SKM-1 (cell line): ENCODE measurements around the gene MSI2.
A peak's percentile ranks its signal among the peaks of the same experiment; 100 is the strongest.

Source experiments
- DNase-seq: peaks from one replicate; lab custom pipeline; 2025; ENCODE audit not compliant: unreplicated experiment; lab: John Stamatoyannopoulos, UW

Gene MSI2

DNA sequence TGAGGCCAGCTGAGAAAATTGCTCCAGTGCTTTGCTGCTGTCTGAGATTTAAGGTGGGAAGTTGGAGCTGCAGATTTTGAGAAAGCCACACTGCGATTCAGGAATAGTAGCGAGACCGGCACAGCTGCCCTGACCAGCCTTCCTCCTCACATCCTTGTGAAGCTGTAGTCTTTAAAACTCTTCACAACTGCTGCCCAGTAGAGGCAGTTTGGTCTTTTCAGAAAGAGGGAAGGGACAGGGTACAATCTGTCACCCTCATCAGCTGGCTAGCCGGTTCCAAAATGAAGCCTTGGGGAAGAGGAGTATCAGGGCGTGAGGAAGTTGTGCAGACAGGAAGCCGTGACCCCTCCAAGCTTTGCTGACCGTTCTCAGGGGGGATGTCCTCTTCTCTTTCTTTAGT lies 195.3 kb downstream of the MSI2 start:
- no peak for DNase-seq

DNA sequence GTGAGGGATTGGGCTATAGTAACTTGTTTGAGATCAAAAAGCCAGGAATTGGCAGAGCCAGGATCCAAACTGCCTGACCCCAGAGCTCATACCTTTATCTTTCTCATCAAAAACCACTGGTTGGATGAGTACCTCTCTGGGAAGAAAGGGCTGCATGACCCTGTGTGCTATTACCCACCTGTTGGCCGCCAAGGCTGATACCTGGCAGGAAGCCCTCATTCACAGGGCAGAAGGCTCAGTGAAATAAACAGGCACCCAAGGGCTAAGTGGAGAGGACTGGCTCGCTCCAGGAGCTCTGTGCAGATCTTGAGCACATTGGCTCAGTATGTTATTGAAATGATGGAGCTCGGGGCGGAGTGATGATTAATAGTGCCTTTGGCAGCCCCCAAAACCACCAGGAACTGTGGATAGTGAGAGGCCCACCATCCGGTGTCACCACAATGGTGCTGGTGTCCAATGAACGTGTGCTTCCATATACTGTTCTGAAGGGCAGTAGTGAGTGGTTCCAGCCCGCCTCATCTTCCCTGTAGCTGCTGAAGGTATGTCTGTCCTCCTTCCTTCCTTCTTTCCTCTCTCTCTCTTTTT lies 197.6 kb downstream of the MSI2 start:
- DNase-seq, result no peak

DNA sequence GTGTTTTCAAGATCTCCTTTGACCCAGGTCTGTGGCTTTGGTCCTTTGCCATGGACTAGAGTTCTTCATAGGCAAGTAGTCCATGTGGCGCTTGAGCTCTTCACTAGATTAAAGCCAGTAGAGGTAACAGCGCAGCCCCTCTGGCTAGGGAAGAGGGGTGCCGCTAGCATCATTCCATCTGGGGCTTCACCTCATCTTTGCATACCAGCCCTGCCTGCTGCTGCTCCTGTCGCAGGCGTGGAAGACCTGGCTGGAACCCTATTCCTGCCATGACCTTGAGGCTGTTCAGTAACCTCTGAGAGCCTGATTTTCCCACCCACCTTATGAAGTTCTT lies 198.4 kb downstream of the MSI2 start:
- no peak for DNase-seq

DNA sequence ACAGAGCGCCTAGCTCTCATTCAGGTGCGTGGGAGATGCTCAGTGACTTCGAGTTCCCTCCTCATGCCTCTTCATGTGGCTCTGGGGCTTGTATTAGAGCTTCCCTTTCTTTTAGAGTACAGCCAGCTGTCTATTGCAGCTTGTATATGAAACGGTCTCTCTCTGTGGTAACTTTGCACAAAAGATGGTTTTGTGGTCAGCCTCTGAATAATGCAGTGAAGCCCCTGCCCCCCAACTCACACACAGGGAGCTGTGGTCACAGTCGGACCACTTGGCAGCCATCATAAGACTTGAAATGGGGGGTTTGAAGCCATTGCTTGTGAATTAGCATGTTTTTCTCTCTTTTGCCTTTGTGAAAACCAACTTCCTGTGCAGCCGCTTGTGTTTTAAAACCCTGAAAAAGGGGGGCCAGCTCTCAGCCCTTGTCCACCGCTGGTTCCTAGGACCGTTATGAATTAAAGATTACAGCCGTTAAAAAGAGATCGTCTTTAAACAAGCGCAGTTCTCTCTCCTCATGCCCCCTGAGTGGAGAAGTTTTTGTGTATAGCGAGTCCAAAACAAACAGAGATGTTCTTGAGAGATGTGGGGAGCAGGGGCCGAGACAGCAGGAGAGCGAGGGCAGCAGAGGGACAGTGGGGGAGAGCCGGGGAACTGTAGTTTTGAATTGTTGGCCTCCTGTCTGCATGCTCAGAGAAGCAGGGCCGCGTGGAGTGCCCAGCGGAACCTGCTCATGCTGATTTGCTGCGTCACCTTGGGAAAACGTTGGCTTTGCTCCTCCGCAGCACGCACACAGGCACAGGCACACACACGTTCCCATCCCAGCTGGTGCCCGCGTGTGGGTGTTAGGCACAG lies 199.0 kb downstream of the MSI2 start:
- DNase-seq, result peak; percentile 32

DNA sequence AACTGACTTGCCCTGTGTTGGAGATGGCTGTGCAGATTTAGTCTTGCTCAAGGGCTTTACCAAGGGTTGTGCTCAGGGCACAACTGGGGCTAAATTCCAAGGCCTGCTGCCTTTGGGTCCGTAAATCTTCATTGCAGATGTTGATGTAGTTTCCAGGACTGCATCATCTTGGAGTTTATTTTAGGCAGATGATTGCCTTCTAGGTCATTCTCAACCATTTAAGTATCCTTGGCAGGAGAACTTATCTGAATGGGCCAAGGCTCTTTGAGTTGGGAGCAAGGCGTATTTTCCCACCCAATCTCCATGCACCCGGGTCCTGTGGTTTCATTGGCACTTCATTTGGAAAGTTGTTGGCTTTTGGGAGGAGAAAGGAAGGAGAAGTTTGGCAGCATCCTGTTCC lies 200.3 kb downstream of the MSI2 start:
- no peak for DNase-seq

DNA sequence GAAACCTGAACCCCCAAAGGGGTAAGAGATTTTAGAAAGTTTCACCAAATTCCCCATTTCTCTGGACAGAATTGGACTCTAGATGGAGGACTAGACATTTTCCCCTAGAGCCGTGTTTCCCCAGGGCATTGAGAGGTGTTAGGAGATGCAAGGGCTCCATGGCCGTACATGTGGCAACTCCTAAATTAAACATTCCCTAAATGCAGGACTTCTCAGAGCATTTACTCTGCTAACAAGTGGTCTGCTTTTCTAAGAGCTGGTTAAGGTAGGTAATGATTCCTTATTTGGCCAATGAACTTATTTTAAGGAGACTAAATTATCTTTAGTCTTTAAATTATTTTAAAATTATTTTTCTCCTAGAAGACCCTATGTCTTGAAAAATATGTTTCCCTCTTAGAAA lies 200.9 kb downstream of the MSI2 start:
- no peak for DNase-seq

DNA sequence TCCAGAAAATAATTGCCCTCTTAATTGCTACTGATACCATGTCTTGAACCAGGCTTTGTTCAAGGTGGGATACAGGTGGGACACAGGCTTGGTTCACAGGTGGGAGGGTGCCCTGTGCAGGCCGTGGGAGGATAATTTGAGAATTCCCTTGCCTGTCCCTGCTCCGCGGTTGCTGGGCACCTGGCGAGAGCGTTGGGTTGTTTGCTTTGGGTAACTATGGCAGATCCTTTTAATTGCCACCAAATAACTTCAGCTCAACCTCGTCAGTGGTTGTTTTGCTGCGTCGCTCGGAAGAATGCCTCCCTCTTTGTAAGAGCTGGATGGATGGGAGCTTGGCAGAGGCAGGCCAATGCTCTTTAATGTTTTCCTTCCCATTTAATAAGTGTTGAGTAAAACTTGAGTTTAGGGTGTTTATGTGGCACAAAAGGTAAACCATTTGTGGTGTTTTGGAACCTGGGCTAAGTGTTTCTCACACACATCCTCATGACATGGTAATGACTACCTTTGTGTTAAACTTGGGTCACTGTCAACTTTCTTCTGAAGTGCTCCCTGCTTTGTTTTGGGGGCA lies 202.5 kb downstream of the MSI2 start:
- DNase-seq, result no peak

DNA sequence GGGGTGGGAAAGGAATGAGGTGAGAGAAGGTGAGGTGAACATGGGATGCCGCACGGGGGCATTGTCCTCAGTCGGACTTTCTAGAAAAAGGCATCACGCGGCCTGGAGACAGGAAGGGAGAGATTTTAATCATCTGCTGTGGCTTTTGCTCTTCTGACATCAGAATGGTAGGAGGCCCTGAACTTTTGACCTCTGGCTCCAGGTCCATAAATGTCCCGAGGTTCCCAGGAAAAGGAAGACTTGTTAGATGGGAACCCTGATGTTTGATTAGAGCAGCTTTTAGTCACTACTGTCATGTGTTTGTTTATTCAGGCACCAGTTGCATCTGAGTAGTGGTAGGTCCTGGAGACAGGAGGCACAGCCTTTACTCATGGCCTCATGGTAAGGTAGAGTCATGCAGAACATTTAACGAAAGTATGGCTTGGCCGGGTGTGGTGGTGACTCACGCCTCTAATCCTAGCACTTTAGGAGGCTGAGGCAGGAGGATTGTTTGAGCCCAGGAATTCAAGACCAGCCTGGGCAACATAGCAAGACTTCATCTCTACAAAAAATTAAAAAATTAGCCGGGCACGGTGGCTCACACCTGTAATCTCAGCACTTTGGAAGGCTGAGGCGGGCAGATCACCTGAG lies 203.1 kb downstream of the MSI2 start:
- no peak for DNase-seq

DNA sequence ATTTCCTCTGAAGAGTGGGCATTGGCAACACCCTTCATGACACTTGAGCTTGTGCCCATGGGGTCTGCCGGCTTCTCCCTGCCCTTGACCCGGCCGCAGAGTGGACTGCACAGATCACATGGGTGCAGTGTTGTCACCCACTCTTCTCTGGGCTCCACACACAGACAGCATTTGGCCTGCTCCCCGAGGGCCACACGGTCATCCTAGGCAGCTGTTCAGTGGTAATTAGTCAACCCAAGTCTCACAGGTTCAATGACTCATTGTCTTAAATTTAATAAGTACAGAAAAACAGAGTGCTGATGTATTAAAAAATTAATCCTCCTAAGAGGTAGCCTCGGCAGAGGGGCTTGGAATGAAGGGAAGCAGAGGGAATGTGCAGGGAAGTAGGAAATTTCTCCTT lies 204.8 kb downstream of the MSI2 start:
- no peak for DNase-seq

DNA sequence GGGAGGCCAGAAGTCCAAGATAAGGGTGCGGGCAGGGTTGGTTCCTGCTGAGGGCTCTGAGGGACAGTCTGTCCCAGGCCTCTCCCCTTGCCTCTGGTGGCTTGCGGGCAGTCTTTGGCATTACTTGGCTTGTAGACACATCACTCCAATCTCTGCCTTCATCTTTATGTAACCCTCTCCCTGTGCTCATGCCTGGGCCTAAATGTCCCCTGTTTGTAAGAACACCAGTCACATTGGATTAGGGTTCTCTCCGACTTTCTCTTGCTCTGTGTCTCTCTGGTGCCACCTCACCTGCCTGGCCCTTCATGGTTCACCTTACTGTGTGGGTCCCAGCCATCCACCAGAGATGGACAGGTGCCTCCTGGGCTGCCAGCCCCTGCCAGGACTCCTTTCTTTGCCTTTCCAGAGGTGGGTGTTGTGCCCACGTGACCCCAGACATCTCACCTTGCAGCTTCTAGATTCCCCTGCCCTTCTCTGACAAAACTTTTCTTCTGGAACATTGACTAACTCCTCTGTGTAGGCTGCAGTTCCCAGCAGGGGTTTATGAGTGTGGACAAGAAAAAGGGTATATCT lies 205.8 kb downstream of the MSI2 start:
- no peak for DNase-seq

DNA sequence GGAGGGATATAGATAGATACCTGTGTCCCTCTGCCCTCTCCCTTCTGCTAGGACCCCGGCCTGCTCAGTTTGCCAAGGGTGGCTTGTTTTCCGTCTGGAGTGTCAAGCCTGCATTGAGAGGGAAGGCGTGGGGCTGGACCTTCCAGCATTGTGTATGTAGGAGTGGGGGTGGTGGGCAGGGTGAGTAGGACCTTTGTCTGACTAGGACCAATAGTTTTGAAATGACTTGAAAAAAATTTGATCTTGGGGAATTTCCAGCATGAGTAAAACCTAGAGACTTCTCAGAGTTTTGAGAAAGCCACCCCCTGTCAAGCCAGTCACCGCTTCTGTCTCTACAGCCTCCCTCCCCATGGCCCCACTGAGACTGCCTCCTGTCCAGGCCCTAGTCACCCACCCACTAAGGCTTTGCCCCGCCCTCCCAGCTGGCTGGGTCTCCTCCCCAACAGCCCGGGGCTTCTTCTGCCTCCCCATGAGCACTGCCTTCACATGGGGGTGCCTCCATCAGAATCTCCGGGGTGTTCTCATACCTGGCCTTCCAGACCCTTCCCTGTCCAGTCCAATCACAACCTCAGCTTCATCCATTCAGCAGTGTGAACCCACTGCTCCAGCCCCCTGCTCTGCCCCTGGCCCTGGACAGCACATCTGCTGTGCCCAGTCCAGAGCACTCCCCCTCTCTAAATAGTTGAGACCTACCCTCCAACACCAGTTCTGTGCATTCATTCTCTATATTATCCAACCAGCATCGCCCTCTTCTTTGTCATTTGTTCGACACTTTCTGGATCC lies 207.0 kb downstream of the MSI2 start:
- DNase-seq, result no peak

DNA sequence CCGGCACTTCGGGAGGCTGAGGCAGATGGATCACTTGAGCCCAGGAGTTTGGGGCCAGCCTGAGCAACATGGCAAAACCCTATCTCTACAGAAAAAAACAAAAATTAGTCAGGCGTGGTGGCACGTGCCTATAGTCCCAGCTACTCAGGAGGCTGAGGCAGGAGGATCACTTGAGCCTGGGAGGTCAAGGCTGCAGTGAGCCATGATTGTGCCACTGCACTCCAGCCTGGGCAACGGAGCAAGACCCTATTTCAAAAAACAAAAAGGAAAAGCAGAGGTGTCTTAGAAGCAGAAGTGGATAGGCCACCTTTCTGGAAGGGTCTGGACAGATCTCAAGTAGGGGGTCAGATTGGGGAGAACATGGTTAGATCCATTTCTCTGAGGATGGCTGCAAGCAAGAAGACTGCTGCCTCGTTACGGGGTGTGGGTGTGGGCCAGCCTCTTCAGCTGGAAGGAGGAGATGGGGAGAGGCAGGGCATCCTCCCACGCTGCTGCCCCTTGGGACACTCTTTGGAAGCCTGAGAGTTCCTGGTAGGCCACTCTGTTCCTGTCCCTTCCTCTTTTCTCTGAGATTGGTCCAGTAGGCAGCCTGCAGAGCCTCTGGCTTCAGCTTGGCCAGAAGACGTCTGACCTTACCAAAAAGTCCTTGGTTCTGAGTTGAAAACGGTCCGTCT lies 208.0 kb downstream of the MSI2 start:
- DNase-seq, result no peak

DNA sequence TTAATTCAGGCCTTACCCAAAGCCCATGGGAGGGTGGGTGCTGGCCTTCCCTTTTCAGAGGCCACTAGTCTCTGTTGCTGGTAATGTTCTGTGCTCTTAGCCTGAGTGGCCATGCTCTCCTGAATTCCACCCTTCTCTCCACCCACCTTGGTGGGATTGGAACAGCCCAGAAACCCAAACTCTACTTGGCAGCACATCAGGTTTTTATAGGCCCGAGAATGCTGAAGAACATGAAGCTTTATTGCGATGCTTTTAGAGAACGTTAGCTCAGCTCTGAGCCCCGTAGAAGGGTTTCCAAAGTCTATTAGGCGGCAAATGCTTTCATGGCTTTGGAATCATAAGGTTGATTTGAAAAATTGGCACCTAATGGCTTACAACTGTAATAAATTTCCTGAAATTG lies 209.3 kb downstream of the MSI2 start:
- DNase-seq, result no peak

DNA sequence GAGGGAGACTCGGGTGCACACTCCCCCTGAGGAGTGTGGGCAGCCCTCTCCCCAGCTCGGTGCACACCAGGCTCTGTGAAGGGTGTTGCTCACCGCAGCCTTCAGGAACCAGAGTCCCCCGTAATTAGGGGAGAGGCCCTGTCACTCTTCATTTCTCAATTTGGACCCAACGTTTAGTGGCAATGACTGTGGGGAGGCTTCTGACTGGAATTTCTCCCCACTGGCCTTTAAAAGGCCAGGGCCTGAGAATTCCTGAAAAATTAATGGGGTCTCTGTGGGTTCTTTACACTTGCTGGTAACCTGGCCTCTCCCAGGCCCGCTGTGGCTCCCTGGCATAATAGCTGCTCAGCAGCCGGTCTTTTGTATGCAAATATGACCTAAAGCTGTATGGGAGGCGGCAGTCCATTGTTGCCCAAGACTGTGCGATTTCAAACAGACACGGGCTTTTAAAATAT lies 209.7 kb downstream of the MSI2 start:
- DNase-seq, result no peak

DNA sequence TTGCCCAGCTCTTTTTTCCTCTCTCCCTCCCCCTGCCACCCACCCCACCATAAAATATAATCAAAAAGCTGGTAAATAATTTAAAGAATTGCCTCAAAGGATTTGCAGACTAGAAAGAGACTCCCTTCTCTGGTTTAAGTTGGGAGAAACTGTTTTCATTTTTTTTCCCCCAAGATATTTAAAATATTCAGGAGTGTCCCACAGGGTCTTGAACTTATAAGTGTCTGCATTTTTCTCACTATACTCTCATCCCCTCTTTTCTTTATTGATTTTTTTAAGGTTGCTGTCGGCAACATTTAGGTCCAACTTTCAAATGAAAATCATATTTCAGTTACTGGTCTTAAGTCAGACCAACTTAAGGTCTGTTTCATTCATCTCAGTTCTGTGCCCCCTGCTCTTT lies 210.2 kb downstream of the MSI2 start:
- no peak for DNase-seq

DNA sequence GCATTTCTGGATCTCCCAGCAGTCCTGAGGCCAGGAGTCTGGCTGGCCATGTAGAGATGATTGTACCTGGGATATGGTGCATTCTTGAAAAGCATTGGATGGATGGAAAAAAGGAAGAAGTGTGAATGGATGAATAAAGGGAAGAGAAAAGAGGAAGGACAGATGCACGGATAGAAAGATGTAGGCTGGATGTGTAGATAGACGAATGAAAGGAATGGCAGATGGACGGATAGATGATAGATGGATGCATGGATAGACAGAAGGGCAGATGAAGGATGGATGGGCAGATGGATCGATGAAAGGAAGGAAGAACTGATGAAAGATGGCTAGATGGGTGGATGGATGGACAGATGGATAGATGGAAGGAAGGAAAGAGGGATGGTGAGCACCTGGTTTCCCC lies 210.9 kb downstream of the MSI2 start:
- DNase-seq, result no peak

DNA sequence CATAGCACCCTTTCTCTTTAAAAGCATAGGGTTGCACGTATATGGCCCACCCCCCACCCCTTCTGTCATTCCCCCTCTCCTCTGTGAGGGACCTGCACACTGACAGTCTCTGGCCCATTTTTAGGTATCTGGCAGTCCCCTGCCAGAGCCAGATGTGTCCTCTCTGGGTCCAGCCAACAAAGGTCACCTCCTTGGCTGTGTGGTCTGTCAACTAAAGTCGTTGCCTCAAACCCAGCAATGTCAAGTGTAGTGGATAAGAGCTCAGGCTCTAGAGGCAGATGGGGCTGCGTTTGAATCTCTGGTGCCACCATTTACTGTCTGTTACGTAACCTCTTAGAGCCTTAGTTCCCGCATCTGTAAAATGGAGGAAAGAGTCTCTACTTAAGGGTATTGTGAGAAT lies 211.5 kb downstream of the MSI2 start:
- DNase-seq, result no peak

DNA sequence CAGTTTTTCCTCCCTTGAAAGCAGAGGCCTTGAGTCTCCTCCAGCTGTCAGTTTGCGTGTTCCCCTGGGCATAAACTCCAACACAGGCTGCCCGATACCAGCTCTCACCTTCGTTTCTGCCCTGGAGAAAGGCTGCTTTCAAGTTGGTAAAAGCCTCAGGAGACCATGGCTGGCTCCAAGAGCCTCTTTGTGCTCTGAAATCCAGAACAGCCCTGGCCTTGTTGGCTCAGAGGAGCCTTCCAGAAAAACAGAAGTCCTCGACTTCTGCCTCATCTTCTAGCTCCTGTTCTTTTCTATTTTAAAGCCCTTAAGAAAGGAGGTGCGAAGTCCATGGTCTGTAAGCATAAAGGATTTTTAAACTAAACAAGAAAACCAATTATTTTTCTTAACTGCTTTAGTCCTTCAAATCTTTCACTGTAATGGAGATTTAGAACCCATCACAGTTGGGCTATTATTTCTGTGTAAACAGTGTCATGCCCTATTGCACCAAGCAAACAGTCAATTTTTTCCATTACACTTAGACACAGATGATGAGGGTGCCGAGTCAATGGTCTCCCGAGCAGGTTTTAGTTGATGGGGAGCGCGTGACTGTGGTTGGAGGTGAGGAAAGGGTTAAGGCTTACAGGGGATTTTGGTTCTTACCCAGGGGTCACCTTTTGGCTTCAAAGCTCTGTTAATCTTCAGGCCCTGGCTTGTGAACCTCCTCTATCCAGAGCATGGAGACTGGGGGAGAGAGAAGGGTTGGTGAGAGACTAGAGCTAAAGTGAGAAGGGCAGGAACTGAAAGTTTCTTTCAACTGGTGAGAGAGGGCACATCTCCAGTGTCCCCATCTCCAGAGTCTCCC lies 212.8 kb downstream of the MSI2 start:
- DNase-seq, result no peak

DNA sequence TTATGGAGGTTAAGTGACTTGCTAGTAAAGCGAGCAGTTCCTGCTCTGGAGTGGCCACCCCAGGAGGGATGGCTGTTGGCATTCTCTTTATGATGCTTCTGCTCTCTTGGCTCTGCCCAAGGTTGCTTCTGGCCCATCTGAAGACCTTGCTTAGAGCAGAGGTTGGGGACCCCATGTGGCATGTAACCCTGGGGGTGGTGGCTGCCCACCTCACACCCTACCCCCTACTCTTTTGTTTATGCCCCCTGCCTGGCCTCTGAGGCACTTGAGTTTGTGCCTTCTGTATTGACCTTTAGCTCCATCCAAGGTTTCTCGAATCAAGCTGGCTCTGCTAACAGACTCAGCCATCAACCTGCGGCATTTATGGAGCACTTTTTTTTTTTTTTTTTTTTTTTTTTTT lies 214.6 kb downstream of the MSI2 start:
- no peak for DNase-seq
